HepG2 (cell line): ENCODE data around the gene GNG12. TPM values are rescaled to one million over a fixed set of nuclear protein-coding genes. Genes with fewer than 3 reads are reported as not detected.
A peak's percentile ranks its signal among the peaks of the same experiment; 100 is the strongest.

Source experiments
- ADNP ChIP-seq: sonication (generic); formaldehyde crosslinking; IDR thresholded peaks from 2 replicates; pipeline ENCODE4 v1.4.0; 2020; ENCODE audit warnings: missing genetic modification reagents
- CBX5 ChIP-seq: sonication (generic); formaldehyde crosslinking; IDR thresholded peaks from 2 replicates; pipeline ENCODE4 v1.4.0; 2020; ENCODE audit warnings: missing genetic modification reagents, borderline replicate concordance
- DR1 ChIP-seq: sonication (generic); formaldehyde crosslinking; IDR thresholded peaks from 2 replicates; pipeline ENCODE4 v1.8.0; 2021; ENCODE audit warnings: mild to moderate bottlenecking, missing genetic modification reagents, inconsistent platforms
- ELF4 ChIP-seq: sonication (generic); formaldehyde crosslinking; IDR thresholded peaks from 2 replicates; pipeline ENCODE4 v1.5.0; 2020; ENCODE audit warnings: missing genetic modification reagents, mild to moderate bottlenecking, moderate library complexity, borderline replicate concordance
- HNF4A ChIP-seq: sonication (generic); formaldehyde crosslinking; IDR thresholded peaks from 2 replicates; pipeline ENCODE4 v1.4.0; 2020; ENCODE audit warnings: missing genetic modification reagents
- KLF13 ChIP-seq: sonication (generic); formaldehyde crosslinking; IDR thresholded peaks from 2 replicates; pipeline ENCODE4 v1.4.0; 2020; ENCODE audit warnings: mild to moderate bottlenecking, missing genetic modification reagents
- MED1 ChIP-seq: sonication (generic); formaldehyde crosslinking; IDR thresholded peaks from 2 replicates; pipeline ENCODE4 v1.4.0; 2020; ENCODE audit warnings: missing genetic modification reagents
- NCOA2 ChIP-seq: sonication (generic); formaldehyde crosslinking; IDR thresholded peaks from 2 replicates; pipeline ENCODE4 v1.8.0; 2022; ENCODE audit warnings: inconsistent platforms
- NFIC ChIP-seq: IDR thresholded peaks from 2 replicates; pipeline ENCODE4 v1.6.1; 2012; ENCODE audit warnings: mild to moderate bottlenecking, low read length, inconsistent platforms
- NKX3-1 ChIP-seq: sonication (generic); formaldehyde crosslinking; IDR thresholded peaks from 2 replicates; pipeline ENCODE4 v1.5.0; 2020; ENCODE audit warnings: missing genetic modification reagents
- RBFOX2 ChIP-seq: fragments of 200-400 bp; formaldehyde crosslinking; IDR thresholded peaks from 2 replicates; pipeline ENCODE4 v1.6.1; 2017; ENCODE audit warnings: low read depth, mild to moderate bottlenecking, low read length
- RCOR2 ChIP-seq: IDR thresholded peaks from 2 replicates; pipeline ENCODE4 v1.6.1; 2016; ENCODE audit warnings: missing biosample characterization, missing genetic modification reagents
- SIX4 ChIP-seq: sonication (generic); formaldehyde crosslinking; IDR thresholded peaks from 2 replicates; pipeline ENCODE4 v1.4.0; 2020; ENCODE audit warnings: missing genetic modification reagents
- SMC3 ChIP-seq: IDR thresholded peaks from 2 replicates; pipeline ENCODE4 v1.6.1; 2011; ENCODE audit warnings: low read length, improper control_type of control experiment
- SOX13 ChIP-seq, 3 experiments: fragments of 450-650 bp in 1 of 3; sonication (generic) in 1 of 3; formaldehyde crosslinking in 1 of 3; IDR thresholded peaks in 2 of 3; conservative IDR thresholded peaks in 1 of 3; 2 replicates each; pipeline versions ENCODE4 v1.5.0 to v1.6.1; 2016 to 2020; ENCODE audit warnings: antibody characterized with exemption in 1 of 3, mild to moderate bottlenecking in 1 of 3, missing compliant biosample characterization in 1 of 3, missing genetic modification reagents in 1 of 3, moderate library complexity in 1 of 3
- ZNF224 ChIP-seq: sonication (generic); formaldehyde crosslinking; IDR thresholded peaks from 2 replicates; pipeline ENCODE4 v1.5.0; 2020; ENCODE audit warnings: mild to moderate bottlenecking, missing genetic modification reagents
- ZNF350 ChIP-seq: sonication (generic); formaldehyde crosslinking; IDR thresholded peaks from 2 replicates; pipeline ENCODE4 v1.4.0; 2020; ENCODE audit warnings: mild to moderate bottlenecking, low read depth, missing genetic modification reagents, borderline replicate concordance
- polyA plus RNA-seq, 8 experiments: library from polyadenylated mRNA; depleted of rRNA in 3 of 8; stranded (reverse) in 7 of 8; unstranded in 1 of 8; fragments of >200 nt; fragmentation: Illumina TruSeq in 4 of 8; extraction: Trizol in 4 of 8; gene quantifications; 2 replicates each; pipeline versions ENCODE4 v1.2.1 to v1.2.3, GENCODE V29; 2011 to 2016; ENCODE audit warnings: low read depth in 4 of 8, missing spikeins in 1 of 8, mixed read lengths in 1 of 8; ENCODE audit not compliant: insufficient read depth in 1 of 8
- total RNA-seq, 5 experiments: library from RNA; depleted of rRNA; stranded (reverse); fragments of >200 nt; fragmentation: Illumina TruSeq; extraction: Trizol; gene quantifications; 2 replicates each; pipeline ENCODE4 v1.2.3, GENCODE V29; 2016; ENCODE audit warnings: low read depth in 1 of 5
- TF ChIP-seq, protein P1 (sequence below): IDR thresholded peaks from 2 replicates; pipeline ENCODE4 v1.6.1; 2018; ENCODE audit warnings: missing genetic modification reagents
- TF ChIP-seq, protein P2 (sequence below): IDR thresholded peaks from 2 replicates; pipeline ENCODE4 v1.6.1; 2012; ENCODE audit warnings: inconsistent platforms
- TF ChIP-seq, protein P3 (sequence below): sonication (generic); formaldehyde crosslinking; IDR thresholded peaks from 2 replicates; pipeline ENCODE4 v1.4.0; 2020; ENCODE audit warnings: missing genetic modification reagents

The GNG12 gene
- total and polyA plus RNA-seq, 2 of the 13 experiments (the other 11 are each of a cell fraction or from before 2014, with no cell fraction given) = 0.11 TPM

DNA sequence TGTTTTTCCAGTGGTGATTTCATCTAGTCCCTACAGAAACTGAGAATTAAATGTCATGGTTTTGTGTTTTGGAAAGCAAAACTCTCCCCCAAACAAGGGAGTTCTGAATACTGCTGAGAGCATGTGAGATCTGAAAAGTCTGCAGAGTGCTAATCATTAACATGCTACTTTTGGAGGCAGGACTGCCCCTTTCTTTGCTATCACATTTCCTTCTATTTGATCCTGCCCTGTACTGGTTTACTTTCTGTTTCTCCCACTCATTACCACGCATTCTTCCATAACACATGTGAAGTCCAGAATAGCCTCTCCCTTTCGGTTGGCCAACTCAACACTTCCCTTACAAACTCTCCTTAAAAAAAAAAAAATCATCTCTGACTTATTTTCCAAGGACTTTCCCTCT is 84.6 kb downstream of the GNG12 start (continued):
- TF ChIP-seq, protein P1, sequence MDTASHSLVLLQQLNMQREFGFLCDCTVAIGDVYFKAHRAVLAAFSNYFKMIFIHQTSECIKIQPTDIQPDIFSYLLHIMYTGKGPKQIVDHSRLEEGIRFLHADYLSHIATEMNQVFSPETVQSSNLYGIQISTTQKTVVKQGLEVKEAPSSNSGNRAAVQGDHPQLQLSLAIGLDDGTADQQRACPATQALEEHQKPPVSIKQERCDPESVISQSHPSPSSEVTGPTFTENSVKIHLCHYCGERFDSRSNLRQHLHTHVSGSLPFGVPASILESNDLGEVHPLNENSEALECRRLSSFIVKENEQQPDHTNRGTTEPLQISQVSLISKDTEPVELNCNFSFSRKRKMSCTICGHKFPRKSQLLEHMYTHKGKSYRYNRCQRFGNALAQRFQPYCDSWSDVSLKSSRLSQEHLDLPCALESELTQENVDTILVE (CRISPR knock-in tag) = no peak
- TF ChIP-seq RCOR2 (CRISPR knock-in tag) (no peak), DR1 (CRISPR knock-in tag) (no peak), ZNF224 (no peak), ELF4 (CRISPR knock-in tag) (no peak), NKX3-1 (no peak), ADNP (CRISPR knock-in tag) (no peak), SOX13 (IDR thresholded peaks at IDR 0.05) (no peak), SOX13 (CRISPR knock-in tag; conservative IDR thresholded peaks at IDR 0.05 in 1 of 2, IDR thresholded peaks at IDR 0.05 in 1 of 2) (0 out of 4 replicates have a peak, but pooled peaks of 1 of the 2 experiments have one; percentile 37), NCOA2 (CRISPR knock-in tag) (0 out of 2 replicates have a peak, but pooled peaks have one; percentile 34), ZNF350 (CRISPR knock-in tag) (no peak), HNF4A (0 out of 2 replicates have a peak, but pooled peaks have one; percentile 21), SMC3 (no peak), CBX5 (CRISPR knock-in tag) (no peak), KLF13 (no peak), MED1 (CRISPR knock-in tag) (peak; percentile 40), RBFOX2 (0 out of 2 replicates have a peak, but pooled peaks have one; percentile 39), SIX4 (CRISPR knock-in tag) (0 out of 2 replicates have a peak, but pooled peaks have one; percentile 47), NFIC (no peak)
- TF ChIP-seq, protein P2, sequence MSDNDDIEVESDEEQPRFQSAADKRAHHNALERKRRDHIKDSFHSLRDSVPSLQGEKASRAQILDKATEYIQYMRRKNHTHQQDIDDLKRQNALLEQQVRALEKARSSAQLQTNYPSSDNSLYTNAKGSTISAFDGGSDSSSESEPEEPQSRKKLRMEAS = peak; percentile 35; the same call in 1 of the 2 replicates
- TF ChIP-seq, protein P3, sequence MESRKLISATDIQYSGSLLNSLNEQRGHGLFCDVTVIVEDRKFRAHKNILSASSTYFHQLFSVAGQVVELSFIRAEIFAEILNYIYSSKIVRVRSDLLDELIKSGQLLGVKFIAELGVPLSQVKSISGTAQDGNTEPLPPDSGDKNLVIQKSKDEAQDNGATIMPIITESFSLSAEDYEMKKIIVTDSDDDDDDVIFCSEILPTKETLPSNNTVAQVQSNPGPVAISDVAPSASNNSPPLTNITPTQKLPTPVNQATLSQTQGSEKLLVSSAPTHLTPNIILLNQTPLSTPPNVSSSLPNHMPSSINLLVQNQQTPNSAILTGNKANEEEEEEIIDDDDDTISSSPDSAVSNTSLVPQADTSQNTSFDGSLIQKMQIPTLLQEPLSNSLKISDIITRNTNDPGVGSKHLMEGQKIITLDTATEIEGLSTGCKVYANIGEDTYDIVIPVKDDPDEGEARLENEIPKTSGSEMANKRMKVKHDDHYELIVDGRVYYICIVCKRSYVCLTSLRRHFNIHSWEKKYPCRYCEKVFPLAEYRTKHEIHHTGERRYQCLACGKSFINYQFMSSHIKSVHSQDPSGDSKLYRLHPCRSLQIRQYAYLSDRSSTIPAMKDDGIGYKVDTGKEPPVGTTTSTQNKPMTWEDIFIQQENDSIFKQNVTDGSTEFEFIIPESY (CRISPR knock-in tag) = no peak
